Effector CD4-positive, alpha-beta T cell (primary cell): Measurements from ENCODE around the gene NFASC.

Experiments used
- DNase-seq: peaks from one replicate; pipeline ENCODE4 v3.0.0-alpha.2; 2020

NFASC gene

GRCh38 chr1:204930155-204930523 lies 59.5 kb downstream of the NFASC start:
- no peak for DNase-seq

- no peak for DNase-seq
Observed at GRCh38 chr1:204931313-204931712, 60.7 kb downstream of the NFASC start.

- DNase-seq: no peak
Observed at GRCh38 chr1:204931768-204932572, 61.3 kb downstream of the NFASC start.

- no peak for DNase-seq
Observed at GRCh38 chr1:204932573-204932909, 61.9 kb downstream of the NFASC start.

GRCh38 chr1:204935155-204935554 lies 64.5 kb downstream of the NFASC start:
- DNase-seq: no peak

GRCh38 chr1:204936765-204937164 lies 66.1 kb downstream of the NFASC start:
- no peak for DNase-seq

DNA sequence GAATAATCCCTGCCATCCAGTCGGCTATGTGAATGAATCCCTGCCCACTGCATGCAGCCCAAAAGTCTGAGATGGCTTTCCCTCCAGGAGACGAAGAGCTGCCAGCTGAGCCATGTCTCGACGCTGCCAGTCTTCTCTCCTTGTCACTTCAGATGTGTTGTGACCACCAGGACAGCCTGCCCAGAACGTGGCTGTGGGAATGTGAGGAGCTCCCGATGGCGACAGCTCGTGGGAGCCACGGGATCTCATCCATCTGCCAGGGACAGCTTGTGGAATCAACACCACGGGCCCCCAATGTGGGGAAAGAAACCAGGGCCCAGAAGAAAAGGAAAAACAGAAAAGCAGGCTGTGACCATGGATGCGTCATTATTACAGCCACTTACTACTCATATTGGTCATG lies 67.2 kb downstream of the NFASC start:
- DNase-seq: no peak

DNA sequence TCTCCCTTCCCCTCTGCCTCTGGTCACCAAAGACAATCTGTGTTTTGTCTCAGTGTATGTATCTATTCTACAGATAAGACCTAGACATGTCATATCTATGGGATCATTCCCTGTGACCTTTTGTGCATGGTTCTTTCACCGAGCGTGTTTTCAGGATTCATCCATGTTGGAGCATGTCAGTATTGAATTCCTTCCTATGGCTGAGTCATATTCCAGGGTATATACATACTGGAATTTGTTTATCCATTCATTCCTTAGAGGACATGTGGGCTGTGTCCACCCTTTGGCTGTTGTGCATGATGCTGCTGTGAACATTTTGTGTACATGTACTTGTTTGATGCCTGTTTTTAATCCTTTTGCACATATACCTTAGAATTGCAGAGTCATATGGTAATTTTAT lies 69.9 kb downstream of the NFASC start:
- DNase-seq: no peak

GRCh38 chr1:204941421-204942338 lies 71.0 kb downstream of the NFASC start:
- DNase-seq: no peak

- no peak for DNase-seq
Observed at GRCh38 chr1:204943495-204943894, 72.8 kb downstream of the NFASC start.

- DNase-seq: no peak
Observed at GRCh38 chr1:204944662-204945061, 74.0 kb downstream of the NFASC start.

DNA sequence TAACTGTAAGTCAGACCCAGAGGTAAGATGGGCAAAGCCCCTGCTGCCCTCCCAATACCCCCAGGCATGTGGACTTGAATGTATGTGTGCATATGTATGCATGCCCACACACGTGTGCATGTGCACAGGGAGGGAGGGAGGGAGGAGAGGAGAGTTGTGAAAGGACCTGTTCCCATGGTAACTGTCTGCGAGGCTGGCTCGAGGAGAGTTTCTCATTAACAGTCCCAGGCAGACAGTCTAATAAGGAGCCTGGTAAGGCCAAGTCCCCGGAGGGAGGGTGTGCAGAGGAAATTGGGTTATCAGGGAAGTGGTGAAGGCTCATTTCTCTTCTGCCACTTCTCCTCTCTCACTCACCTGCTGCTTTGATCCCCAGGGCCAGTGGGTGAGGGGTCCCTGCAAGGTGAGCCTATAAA lies 74.9 kb downstream of the NFASC start:
- no peak for DNase-seq

GRCh38 chr1:204946640-204947039 lies 76.0 kb downstream of the NFASC start:
- no peak for DNase-seq

GRCh38 chr1:204947338-204947737 lies 76.7 kb downstream of the NFASC start:
- DNase-seq: no peak

DNA sequence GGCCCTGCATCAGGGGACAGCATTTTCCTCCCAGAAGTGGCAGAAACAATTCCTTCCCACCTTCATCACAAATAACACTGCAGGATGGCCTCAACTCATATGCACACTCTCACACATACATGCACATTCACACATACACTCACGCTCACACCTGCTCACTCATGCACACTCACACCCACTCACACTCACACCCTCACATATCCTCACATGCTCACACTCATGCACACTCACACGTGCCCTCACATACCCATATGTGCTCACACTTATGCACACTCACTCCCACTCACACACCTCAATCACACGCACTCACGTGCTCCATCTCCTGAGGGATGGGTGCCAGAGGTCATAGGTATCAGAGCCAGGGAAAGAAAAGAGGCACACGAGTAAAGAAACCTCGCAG lies 77.1 kb downstream of the NFASC start:
- no peak for DNase-seq

DNA sequence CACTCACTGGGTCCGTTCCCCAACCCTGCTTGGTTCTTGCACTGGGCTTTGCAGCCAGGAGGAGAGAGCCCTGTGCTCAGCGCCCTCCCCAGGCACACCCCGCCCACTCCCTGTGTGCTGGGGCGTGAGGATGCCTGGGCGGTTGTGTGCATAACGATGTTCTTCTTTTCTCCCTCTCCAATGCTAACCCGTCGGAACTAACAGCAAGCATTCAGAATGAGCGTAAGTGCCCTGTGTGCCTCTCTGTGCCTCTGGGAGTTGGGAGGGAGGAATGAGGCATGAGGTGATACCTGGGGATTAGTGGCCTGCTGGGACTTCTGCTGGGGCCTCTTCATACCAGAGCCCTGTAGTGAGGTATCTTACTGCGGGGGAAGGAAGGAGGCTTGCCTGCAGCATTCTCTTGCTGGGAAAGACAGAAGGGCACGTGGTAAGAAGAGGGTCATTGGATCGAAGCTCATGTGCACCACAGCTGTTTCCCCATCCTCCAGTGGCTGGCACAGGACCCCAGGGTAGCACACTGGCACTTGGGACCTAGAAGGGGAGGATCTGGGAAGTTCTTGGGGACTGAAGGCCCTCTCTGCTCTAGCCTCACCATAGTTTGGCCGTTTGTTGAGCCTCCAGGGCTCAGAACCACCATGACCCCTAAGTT lies 79.8 kb downstream of the NFASC start:
- no peak for DNase-seq

GRCh38 chr1:204958317-204959307 lies 88.0 kb downstream of the NFASC start:
- no peak for DNase-seq

GRCh38 chr1:204959374-204959773 lies 88.7 kb downstream of the NFASC start:
- DNase-seq: no peak

- DNase-seq: no peak
Observed at GRCh38 chr1:204959836-204960235, 89.2 kb downstream of the NFASC start.

GRCh38 chr1:204960306-204961125 lies 89.9 kb downstream of the NFASC start:
- DNase-seq: no peak

GRCh38 chr1:204961765-204962419 lies 91.2 kb downstream of the NFASC start:
- no peak for DNase-seq
